B cell (primary cell): ENCODE measurements around the gene CDHR1. TPM values are rescaled to one million over a fixed set of nuclear protein-coding genes. Genes with fewer than 3 reads are reported as not detected.

Experiments used
- ATAC-seq: fragments of 200-7000 bp; cut with Tn5 transposase; one replicate; pipeline ENCODE4 v1.10.0; 2021; ENCODE audit warnings: low read depth, mild to moderate bottlenecking, moderate number of reproducible peaks, moderate library complexity
- CTCF ChIA-PET: fragments of 350-600 bp; sonication (Branson Sonifier 250); formaldehyde crosslinking; loops from one replicate; lab custom pipeline; 2021; ENCODE audit warnings: antibody characterized with exemption, inconsistent platforms; lab: Charles Lee
- POLR2A ChIA-PET: fragments of 350-600 bp; sonication (Branson Sonifier 250); formaldehyde crosslinking; loops from one replicate; lab custom pipeline; 2021; ENCODE audit warnings: antibody characterized with exemption; lab: Charles Lee
- DNase-seq: peaks from one replicate; pipeline ENCODE4 v3.0.0; 2013
- H2AFZ ChIP-seq: 2 replicates; pipeline ENCODE4 v1.6.1; 2012; ENCODE audit warnings: mild to moderate bottlenecking, low read depth, low read length; ENCODE audit not compliant: insufficient read depth, poor library complexity, severe bottlenecking
- H3K27ac ChIP-seq, 2 donors: 1 replicate in 1 of 2; 2 replicates in 1 of 2; pipeline ENCODE4 v1.5.1; 2012 to 2013; ENCODE audit warnings: low read length in 2 of 2, mild to moderate bottlenecking in 2 of 2, moderate library complexity in 1 of 2
- H3K27me3 ChIP-seq, 4 experiments: fragments of 200-600 bp in 1 of 4; sonication (generic) in 1 of 4; replicated peaks in 1 of 4; 1 replicate in 2 of 4; 2 replicates in 2 of 4; pipeline versions ENCODE4 v1.6.1 to v1.7.0; 2013 to 2016; ENCODE audit warnings: low read length in 3 of 4, mild to moderate bottlenecking in 2 of 4, mixed read lengths in 1 of 4, moderate library complexity in 1 of 4; ENCODE audit not compliant: insufficient read depth in 4 of 4, control insufficient read depth in 3 of 4; ENCODE audit errors: control extremely low read depth in 1 of 4
- H3K36me3 ChIP-seq, 2 experiments: replicated peaks in 1 of 2; 1 replicate in 1 of 2; 2 replicates in 1 of 2; pipeline versions ENCODE4 v1.6.1 to v1.7.1; 2013; ENCODE audit warnings: low read length in 1 of 2; ENCODE audit not compliant: insufficient read depth in 2 of 2, control insufficient read depth in 1 of 2; ENCODE audit errors: control extremely low read depth in 1 of 2, extremely low read depth in 1 of 2
- H3K4me1 ChIP-seq, 2 donors: fragments of 200-600 bp in 1 of 2; sonication (generic) in 1 of 2; 1 replicate in 1 of 2; 2 replicates in 1 of 2; pipeline versions ENCODE4 v1.5.1 to v1.6.1; 2013 to 2017; ENCODE audit warnings: low read length in 2 of 2; ENCODE audit not compliant: control insufficient read depth in 2 of 2, insufficient read depth in 2 of 2
- H3K4me2 ChIP-seq: replicated peaks from 2 replicates; pipeline ENCODE3; 2012; ENCODE audit warnings: mild to moderate bottlenecking, low read depth, low read length; ENCODE audit not compliant: poor library complexity, severe bottlenecking
- H3K4me3 ChIP-seq, 5 experiments: fragments of 200-600 bp in 1 of 5; sonication (generic) in 1 of 5; 1 replicate in 3 of 5; 2 replicates in 2 of 5; pipeline versions ENCODE4 v1.5.1 to v1.7.0; 2011 to 2016; ENCODE audit warnings: low read length in 4 of 5, mild to moderate bottlenecking in 4 of 5, low read depth in 2 of 5, control low read depth in 1 of 5, moderate library complexity in 1 of 5; ENCODE audit not compliant: insufficient read depth in 1 of 5; ENCODE audit errors: control extremely low read depth in 1 of 5, extremely low read depth in 1 of 5
- H3K79me2 ChIP-seq: fragments of 200-600 bp; sonication (generic); one replicate; pipeline ENCODE4 v1.6.0; 2016; ENCODE audit warnings: low read length; ENCODE audit not compliant: control insufficient read depth, insufficient read depth
- H3K9ac ChIP-seq: fragments of 200-600 bp; sonication (generic); 2 replicates; pipeline ENCODE4 v1.6.1; 2017; ENCODE audit warnings: mild to moderate bottlenecking, low read length, moderate library complexity
- H3K9me3 ChIP-seq, 3 donors: one replicate each; pipeline versions ENCODE4 v1.6.1 to v1.7.1; 2013; ENCODE audit warnings: low read length in 2 of 3; ENCODE audit not compliant: control insufficient read depth in 2 of 3, insufficient read depth in 1 of 3; ENCODE audit errors: control extremely low read depth in 1 of 3
- H4K20me1 ChIP-seq: 2 replicates; pipeline ENCODE4 v1.6.0; 2012; ENCODE audit warnings: mild to moderate bottlenecking, low read length; ENCODE audit not compliant: insufficient read depth, control insufficient read depth, poor library complexity, severe bottlenecking
- H3K27ac Mint-ChIP-seq: one replicate; pipeline ENCODE4 v1.8.0; 2021; ENCODE audit warnings: mixed read lengths
- H3K27me3 Mint-ChIP-seq: one replicate; pipeline ENCODE4 v1.8.0; 2021; ENCODE audit warnings: mixed read lengths
- H3K4me1 Mint-ChIP-seq: one replicate; pipeline ENCODE4 v1.8.0; 2021; ENCODE audit warnings: mixed read lengths
- H3K4me3 Mint-ChIP-seq: one replicate; pipeline ENCODE4 v1.8.0; 2021; ENCODE audit warnings: mixed read lengths
- H3K9me3 Mint-ChIP-seq: one replicate; pipeline ENCODE4 v1.8.0; 2022; ENCODE audit warnings: mixed read lengths; ENCODE audit not compliant: insufficient read depth
- CTCF ChIP-seq: fragments of 200-600 bp; IDR thresholded peaks from one replicate; pipeline ENCODE4 v1.8.0; 2022; ENCODE audit warnings: antibody characterized with exemption, mild to moderate bottlenecking
- EZH2 ChIP-seq: IDR thresholded peaks from 2 replicates; pipeline ENCODE4 v1.6.1; 2012; ENCODE audit warnings: borderline replicate concordance, low read depth, mild to moderate bottlenecking, moderate library complexity, low read length; ENCODE audit not compliant: insufficient read depth, poor library complexity, severe bottlenecking
- WGBS: methylation state at CpG from one replicate; pipeline ENCODE4 v1.1.5; 2013; ENCODE audit warnings: missing lambda C conversion rate; ENCODE audit not compliant: insufficient coverage; 5-methylcytosine and 5-hydroxymethylcytosine counted together
- intact Hi-C: fragments of 100-400 bp; cut with micrococcal nuclease; formaldehyde crosslinking; loops from one replicate; pipeline ENCODE4 v1.10.0; 2022
- polyA plus RNA-seq: library from polyadenylated mRNA; depleted of rRNA; stranded (reverse); fragments of >200 nt; gene quantifications from 2 replicates; pipeline ENCODE4 v1.2.3, GENCODE V29; 2012
- total RNA-seq, 2 donors: library from RNA; stranded (reverse); fragments of 120-200 nt in 1 of 2; gene quantifications; 1 replicate in 1 of 2; 2 replicates in 1 of 2; pipeline versions ENCODE4 v1.2.3 to v1.2.4, GENCODE V29; 2013 to 2022

Gene CDHR1
- total and polyA plus RNA-seq, 2 donors (not counting 1 experiment from before 2014, with no cell fraction given): 0.31 to 1.7 TPM

GRCh38 chr10:84254552-84255478 lies 60.5 kb downstream of the CDHR1 start:
- ChIA-PET CTCF (interaction anchor here (1.4 to 1.9 kb wide), 3 partner anchors 10 to 283 kb away, joined by 4 to 6 read pairs (median 4); no protein-coding TSS in a partner anchor), POLR2A (no interaction called here)
- Mint-ChIP-seq H3K27ac (no peak overlapping the region), H3K9me3 (no peaks in the 10 kb centered on the region), H3K4me3 (no peak overlapping the region), H3K27me3 (peaks cover 15% of the 10 kb centered on the region), H3K4me1 (no peaks in the 10 kb centered on the region)
- intact Hi-C loops: no loop called here
- Histone ChIP-seq H3K36me3 (no peaks in the 10 kb centered on the region), H3K9me3 (peaks cover 0 to 4% (median 3%) of the 10 kb centered on the region in 3 donors), H3K27me3 (peaks cover 0 to 6% (median 0%) of the 10 kb centered on the region in 4 experiments), H3K4me3 (no peak overlapping the region), H3K4me2 (no peak overlapping the region), H3K9ac (no peak overlapping the region), H3K79me2 (no peaks in the 10 kb centered on the region), H3K4me1 (no peaks in the 10 kb centered on the region), H3K27ac (no peak overlapping the region), H4K20me1 (no peaks in the 10 kb centered on the region), H2AFZ (no peak overlapping the region)
- TF ChIP-seq EZH2 (no peak), CTCF (no peak)
- ATAC-seq (no peak), DNase-seq (no peak)
- WGBS: 91% methylated on average over 6 of the region's 10 CpGs
